ENCODE data around the gene CECR2. TPM values are rescaled to one million over a fixed set of nuclear protein-coding genes. Genes with fewer than 3 reads are reported as not detected.

CECR2 gene
- total and polyA plus RNA-seq, 10 of the 15 experiments (the other 5 are each of a cell fraction or from before 2014, with no cell fraction given), result 0.01 to 0.08 (median 0.01) TPM; not detected in 7

- DNase-seq (ENCODE audit: low read depth, low spot score) (no peak), ATAC-seq (no peak), FAIRE-seq (no peak)
- no peak for TF ChIP-seq PKNOX1 (IDR thresholded peaks at IDR 0.05)
- no peak for TF ChIP-seq SREBF1 (IDR thresholded peaks at IDR 0.05; ENCODE audit: low read length)
- no peak for TF ChIP-seq MXI1 (IDR thresholded peaks at IDR 0.05; ENCODE audit: low read depth, low read length)
- no peak for TF ChIP-seq HSF1 (IDR thresholded peaks at IDR 0.05; ENCODE audit: low read depth, low read length)
- TF ChIP-seq RAD51 (IDR thresholded peaks at IDR 0.05), result no peak
- no peak for TF ChIP-seq RELA (IDR thresholded peaks at IDR 0.05; ENCODE audit: borderline replicate concordance, partially characterized antibody)
- no peak for TF ChIP-seq SIX5 (IDR thresholded peaks at IDR 0.05; ENCODE audit: low read depth, low read length, severe bottlenecking)
- TF ChIP-seq ZNF592 (IDR thresholded peaks at IDR 0.05), result no peak
- no peak for TF ChIP-seq MTA3 (IDR thresholded peaks at IDR 0.05; ENCODE audit: borderline replicate concordance, low read length)
- no peak for TF ChIP-seq IKZF1 (conservative IDR thresholded peaks at IDR 0.05)
- no peak for TF ChIP-seq POLR2AphosphoS5 (IDR thresholded peaks at IDR 0.05; ENCODE audit: low read length)
- no peak for TF ChIP-seq YY1 (IDR thresholded peaks at IDR 0.05; ENCODE audit: low read depth, low read length)
- no peak for TF ChIP-seq TAF1 (IDR thresholded peaks at IDR 0.05; ENCODE audit: borderline replicate concordance, low read depth, low read length)
- TF ChIP-seq NFIC (IDR thresholded peaks at IDR 0.05; ENCODE audit: low read depth, low read length), result no peak
- no peak for TF ChIP-seq FOXK2 (IDR thresholded peaks at IDR 0.05)
- in situ Hi-C loops (cut with MboI) (no loop called here), intact Hi-C loops (cut with micrococcal nuclease; ENCODE audit: unreplicated experiment) (no loop called here)
- RAD21 ChIA-PET (ENCODE audit: unreplicated experiment), result no interaction called here
- no TSS peak for BruUV-seq (replicated peaks)
- SMC1A ChIA-PET (ENCODE audit: uncharacterized antibody, unreplicated experiment), result no interaction called here
- Histone ChIP-seq H3K4me3 (no peak overlapping the region), H3K4me1 (ENCODE audit: control insufficient read depth, insufficient read depth, low read length) (peaks cover 20% of the 10 kb centered on the region), H4K20me1 (ENCODE audit: control insufficient read depth, insufficient read depth) (no peaks in the 10 kb centered on the region), H3K4me2 (ENCODE audit: control insufficient read depth, insufficient read depth) (no peak overlapping the region), H3K36me3 (ENCODE audit: control insufficient read depth in 2 of 2, insufficient read depth in 2 of 2, low read length in 1 of 2) (peaks cover 5 to 28% of the 10 kb centered on the region in 2 experiments), H3K27me3 (replicated peaks in 1 of 2; ENCODE audit: control insufficient read depth in 2 of 2, insufficient read depth in 2 of 2, low read length in 1 of 2) (no peaks in the 10 kb centered on the region), H3K79me2 (ENCODE audit: control insufficient read depth, insufficient read depth, low read length) (no peaks in the 10 kb centered on the region), H2AFZ (ENCODE audit: control insufficient read depth, low read depth, low read length) (no peak overlapping the region), H3K9ac (ENCODE audit: control insufficient read depth, insufficient read depth, low read length) (no peak overlapping the region), H3K9me3 (replicated peaks; ENCODE audit: control insufficient read depth, insufficient read depth, low read length) (peaks cover 6% of the 10 kb centered on the region; the same call in 2 of the 3 replicates), H3K27ac (ENCODE audit: control insufficient read depth, insufficient read depth) (no peak overlapping the region)
- 95% methylated on average over 4 of the region's 4 CpGs for WGBS (ENCODE audit: insufficient coverage, insufficient replicate concordance, low lambda C conversion rate, missing lambda C conversion rate)
- POLR2A ChIA-PET, result interaction anchor here (0.6 kb wide), 1 partner anchor 18 kb away, joined by 3 read pairs; no protein-coding TSS in a partner anchor
- CTCF ChIA-PET, result interaction anchor here (0.6 kb wide), 1 partner anchor 1784 kb away, joined by 6 read pairs; no protein-coding TSS in a partner anchor
Measured at GRCh38 chr22:17598318-17598717, 229.1 kb downstream of the CECR2 start.
